Measurements from ENCODE around the gene EHMT1. TPM values are rescaled to one million over a fixed set of nuclear protein-coding genes. Genes with fewer than 3 reads are reported as not detected.
A peak's percentile ranks its signal among the peaks of the same experiment; 100 is the strongest.

Gene EHMT1
- total RNA-seq, 2 donors from 2014 or later: 137 to 139 TPM

GRCh38 chr9:137757139-137757538 lies 138.3 kb downstream of the EHMT1 start:
- no peak overlapping the region for H3K4me3 ChIP-seq (ENCODE audit: low read length)
- Mint-ChIP-seq H3K27me3 (ENCODE audit: insufficient read depth) (no peaks in the 10 kb centered on the region), H3K36me3 (ENCODE audit: low read depth) (peaks cover 88% of the 10 kb centered on the region), H3K9me3 (peaks cover 15% of the 10 kb centered on the region), H3K27ac (no peak overlapping the region), H3K4me1 (no peaks in the 10 kb centered on the region), H3K4me3 (no peak overlapping the region)
- peaks cover 79% of the 10 kb centered on the region for H3K36me3 ChIP-seq (ENCODE audit: control insufficient read depth, insufficient read depth, low read length)
- no peaks in the 10 kb centered on the region for H3K4me1 ChIP-seq (ENCODE audit: control insufficient read depth, insufficient read depth, low read length)
- H3K9me3 ChIP-seq (ENCODE audit: control insufficient read depth, low read length): peaks cover 8% of the 10 kb centered on the region
- WGBS, 2 experiments (ENCODE audit: insufficient coverage in 1 of 2, insufficient read length in 1 of 2): 95 to 98% methylated on average over 10 of the region's 10 CpGs
- H3K27ac ChIP-seq (ENCODE audit: low read depth, low read length): no peak overlapping the region
- H3K27me3 ChIP-seq (ENCODE audit: control insufficient read depth, insufficient read depth, low read length, poor library complexity, severe bottlenecking): no peaks in the 10 kb centered on the region
- DNase-seq: peak; percentile 28
- no peak overlapping the region for H3K9ac ChIP-seq (ENCODE audit: extremely low read depth, low read length, poor library complexity, severe bottlenecking)
- no peak for TF ChIP-seq CTCF (conservative IDR thresholded peaks at IDR 0.05)

GRCh38 chr9:137757613-137758029 lies 138.8 kb downstream of the EHMT1 start:
- peaks cover 84% of the 10 kb centered on the region for H3K36me3 ChIP-seq (ENCODE audit: control insufficient read depth, insufficient read depth, low read length)
- TF ChIP-seq CTCF (conservative IDR thresholded peaks at IDR 0.05): no peak
- Mint-ChIP-seq H3K36me3 (ENCODE audit: low read depth) (peaks cover 88% of the 10 kb centered on the region), H3K27ac (no peak overlapping the region), H3K4me1 (no peaks in the 10 kb centered on the region), H3K4me3 (no peak overlapping the region), H3K27me3 (ENCODE audit: insufficient read depth) (no peaks in the 10 kb centered on the region), H3K9me3 (peaks cover 15% of the 10 kb centered on the region)
- DNase-seq: no peak
- no peaks in the 10 kb centered on the region for H3K4me1 ChIP-seq (ENCODE audit: control insufficient read depth, insufficient read depth, low read length)
- H3K9ac ChIP-seq (ENCODE audit: extremely low read depth, low read length, poor library complexity, severe bottlenecking): no peak overlapping the region
- H3K4me3 ChIP-seq (ENCODE audit: low read length): no peak overlapping the region
- peaks cover 8% of the 10 kb centered on the region for H3K9me3 ChIP-seq (ENCODE audit: control insufficient read depth, low read length)
- no peak overlapping the region for H3K27ac ChIP-seq (ENCODE audit: low read depth, low read length)
- no peaks in the 10 kb centered on the region for H3K27me3 ChIP-seq (ENCODE audit: control insufficient read depth, insufficient read depth, low read length, poor library complexity, severe bottlenecking)
- WGBS, 2 experiments (ENCODE audit: insufficient coverage in 1 of 2, insufficient read length in 1 of 2): 95 to 96% methylated on average over 9 of the region's 9 CpGs

- Histone ChIP-seq H3K36me3 (ENCODE audit: control insufficient read depth, insufficient read depth, low read length) (peaks cover 84% of the 10 kb centered on the region), H3K9me3 (ENCODE audit: control insufficient read depth, low read length) (peaks cover 8% of the 10 kb centered on the region), H3K27ac (ENCODE audit: low read depth, low read length) (no peak overlapping the region), H3K9ac (ENCODE audit: extremely low read depth, low read length, poor library complexity, severe bottlenecking) (no peak overlapping the region), H3K4me3 (ENCODE audit: low read length) (no peak overlapping the region), H3K4me1 (ENCODE audit: control insufficient read depth, insufficient read depth, low read length) (no peaks in the 10 kb centered on the region), H3K27me3 (ENCODE audit: control insufficient read depth, insufficient read depth, low read length, poor library complexity, severe bottlenecking) (no peaks in the 10 kb centered on the region)
- TF ChIP-seq CTCF (conservative IDR thresholded peaks at IDR 0.05): no peak
- Mint-ChIP-seq H3K27me3 (ENCODE audit: insufficient read depth) (no peaks in the 10 kb centered on the region), H3K9me3 (peaks cover 15% of the 10 kb centered on the region), H3K27ac (no peak overlapping the region), H3K36me3 (ENCODE audit: low read depth) (peaks cover 88% of the 10 kb centered on the region), H3K4me3 (no peak overlapping the region), H3K4me1 (no peaks in the 10 kb centered on the region)
- 96 to 97% methylated on average over 14 to 16 of the region's 16 CpGs for WGBS, 2 experiments (ENCODE audit: insufficient coverage in 1 of 2, insufficient read length in 1 of 2)
- DNase-seq: no peak
Observed at GRCh38 chr9:137758067-137758466, 139.3 kb downstream of the EHMT1 start.
